Activated CD8-positive, alpha-beta memory T cell treated with anti-CD3 and anti-CD28 coated beads for 1 hour (primary cell): ENCODE data around the gene AGPAT2.
"Not testable (repeated sequence)": the region's sequence is repeated elsewhere in the genome, so short reads cannot be mapped to it uniquely, and the experiment has no call there.

Source experiments
- DNase-seq, 2 donors: peaks; one replicate each; pipeline ENCODE4 v3.0.0-alpha.2; 2020; ENCODE audit warnings: low read depth in 1 of 2; ENCODE audit errors: extremely low read depth in 1 of 2

Gene AGPAT2

DNA sequence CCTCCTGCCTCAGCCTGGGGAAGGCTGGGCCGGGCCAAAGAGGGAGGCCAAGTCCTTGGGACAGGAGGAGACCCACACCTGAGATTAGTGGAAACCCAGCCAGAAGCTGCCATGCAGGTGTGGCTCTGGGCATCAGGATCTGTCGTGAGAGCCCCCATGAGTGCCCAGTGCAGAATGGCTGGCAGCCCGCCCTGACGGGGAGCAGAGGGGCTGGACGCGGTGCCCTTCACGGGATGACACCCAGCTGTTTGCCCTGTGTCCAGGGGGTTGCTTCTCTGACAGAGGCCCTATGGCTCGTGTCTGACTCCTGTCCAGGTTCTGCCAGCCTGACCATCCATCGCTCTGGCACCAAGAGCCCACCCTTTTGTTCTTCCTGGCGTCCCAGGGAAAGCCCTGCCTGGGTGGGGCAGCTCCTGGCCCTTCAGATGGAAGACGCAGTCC lies 33.7 kb upstream of the AGPAT2 start:
- DNase-seq = no peak

DNA sequence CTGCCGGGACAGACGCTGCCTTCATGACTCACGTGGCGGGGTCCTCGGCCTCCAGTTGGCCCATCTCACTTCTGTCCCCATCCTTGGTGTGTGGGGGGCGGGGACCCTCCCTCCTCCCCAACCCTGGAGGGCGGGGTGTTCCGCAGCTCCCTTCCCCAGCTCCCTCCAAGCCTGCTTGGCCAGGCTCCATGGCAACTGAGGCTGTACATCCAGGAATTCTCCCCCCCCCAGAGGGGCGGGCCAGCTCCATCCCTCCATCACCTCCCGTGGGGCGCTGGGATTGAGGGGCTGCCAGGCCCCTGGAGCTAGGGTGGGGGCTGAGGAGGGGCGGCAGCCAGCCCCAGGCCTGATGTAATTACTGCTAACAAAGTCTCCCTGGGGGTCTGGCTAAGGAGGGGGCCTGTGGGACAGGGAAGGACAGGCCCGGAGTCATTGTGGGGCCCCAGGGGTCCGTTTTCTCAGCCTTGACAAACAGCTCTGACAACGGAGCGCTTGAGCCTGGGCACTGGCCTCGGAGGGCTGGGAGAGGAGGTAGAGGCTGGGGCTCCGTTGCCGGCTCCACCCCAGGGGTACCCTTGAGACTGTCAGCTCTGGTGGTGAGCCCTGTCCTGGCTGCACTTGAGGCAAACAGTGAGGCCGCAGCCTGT lies 33.1 kb upstream of the AGPAT2 start:
- no peak for DNase-seq

DNA sequence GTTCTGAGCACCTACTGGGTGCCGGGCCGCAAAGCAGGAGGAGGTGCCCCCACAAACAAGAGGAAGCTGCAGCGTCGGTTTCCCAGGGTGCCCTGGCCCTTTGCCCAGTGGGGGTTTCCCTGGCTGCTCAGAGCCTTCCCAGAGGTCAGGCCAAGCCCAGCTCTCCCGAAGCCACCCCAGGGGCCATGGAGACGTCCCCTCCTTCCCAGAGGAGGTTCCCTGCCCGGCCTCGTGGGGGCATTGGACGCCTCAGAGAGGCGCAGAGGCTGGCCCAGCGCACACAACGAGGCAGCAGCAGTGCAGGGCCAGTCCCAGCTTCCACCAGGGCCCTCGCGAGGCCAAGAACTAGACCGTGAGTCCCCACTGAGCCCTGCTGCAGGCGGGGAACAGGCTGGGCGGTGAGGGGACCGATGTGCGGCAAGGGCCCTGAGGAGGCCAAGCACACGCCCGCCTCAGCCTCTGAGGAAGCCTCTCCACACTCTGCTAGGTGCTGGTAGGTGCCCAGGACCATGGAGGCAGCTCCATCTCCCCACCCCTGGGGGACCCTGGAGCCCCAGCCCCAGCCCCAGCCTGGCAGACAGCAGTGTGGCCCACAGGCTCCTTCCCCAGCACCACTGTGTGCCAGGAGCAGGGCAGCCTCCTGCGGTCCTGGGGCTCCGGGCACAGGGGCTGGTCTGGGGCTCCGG lies 32.1 kb upstream of the AGPAT2 start:
- no peak for DNase-seq

DNA sequence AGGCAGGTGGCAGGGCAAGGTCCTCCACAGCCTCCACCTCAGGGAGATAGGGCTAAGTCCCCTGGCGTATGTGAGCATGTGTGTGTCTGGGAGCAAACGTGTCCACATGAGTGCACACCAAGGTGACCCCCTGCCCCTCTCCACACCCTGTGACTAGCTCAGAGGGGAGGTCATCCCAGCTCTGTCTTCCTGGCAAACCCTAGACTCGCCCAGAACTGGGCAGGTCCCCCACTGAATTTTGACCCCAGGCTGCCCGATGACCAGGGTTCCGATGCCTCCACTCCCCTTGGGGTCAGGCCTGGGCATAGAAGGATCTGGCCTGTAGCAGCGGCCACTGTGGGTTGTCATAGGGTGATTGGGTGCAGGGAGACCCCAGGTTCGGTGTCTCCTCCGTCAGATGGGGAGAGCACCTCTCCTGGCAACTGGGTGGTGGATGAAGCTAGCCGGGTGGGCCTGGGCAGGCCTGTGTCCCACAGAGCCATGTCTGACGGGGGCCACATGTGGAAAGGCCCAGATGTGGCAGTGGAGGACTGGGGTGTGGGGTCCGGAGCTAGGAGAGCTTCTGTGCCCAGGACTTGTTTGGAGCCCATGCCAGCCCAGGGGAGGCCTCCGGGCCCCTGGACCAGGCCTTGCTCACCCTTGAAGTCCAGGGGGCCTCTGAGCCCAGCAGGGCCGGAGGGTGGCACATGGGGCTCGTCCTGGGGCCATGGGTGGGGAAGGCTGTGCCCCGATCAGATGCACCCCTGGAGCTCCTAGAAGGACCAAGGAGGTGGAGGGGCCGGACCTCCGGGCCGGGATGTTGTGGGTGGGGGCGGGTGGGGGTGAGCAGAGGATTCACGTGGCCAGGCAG lies 31.3 kb upstream of the AGPAT2 start:
- DNase-seq = no peak

DNA sequence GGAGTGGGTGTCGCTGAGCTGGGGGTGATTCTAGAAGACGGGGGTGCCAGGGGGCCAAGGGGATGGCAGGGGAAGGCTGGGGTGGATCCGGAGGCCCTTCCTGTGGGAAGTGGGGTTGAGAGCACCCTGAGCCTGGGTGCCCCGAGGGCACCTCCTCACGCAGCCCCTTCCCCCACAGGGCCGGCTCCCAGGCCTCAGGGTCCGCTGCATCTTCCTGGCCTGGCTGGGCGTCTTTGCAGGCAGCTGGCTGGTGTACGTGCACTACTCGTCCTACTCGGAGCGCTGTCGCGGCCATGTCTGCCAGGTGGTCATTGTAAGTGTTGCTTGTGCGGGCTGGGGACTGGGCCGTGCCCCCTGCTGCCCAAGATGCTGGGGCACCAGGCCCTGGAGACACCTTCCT lies 30.1 kb upstream of the AGPAT2 start:
- DNase-seq = no peak

DNA sequence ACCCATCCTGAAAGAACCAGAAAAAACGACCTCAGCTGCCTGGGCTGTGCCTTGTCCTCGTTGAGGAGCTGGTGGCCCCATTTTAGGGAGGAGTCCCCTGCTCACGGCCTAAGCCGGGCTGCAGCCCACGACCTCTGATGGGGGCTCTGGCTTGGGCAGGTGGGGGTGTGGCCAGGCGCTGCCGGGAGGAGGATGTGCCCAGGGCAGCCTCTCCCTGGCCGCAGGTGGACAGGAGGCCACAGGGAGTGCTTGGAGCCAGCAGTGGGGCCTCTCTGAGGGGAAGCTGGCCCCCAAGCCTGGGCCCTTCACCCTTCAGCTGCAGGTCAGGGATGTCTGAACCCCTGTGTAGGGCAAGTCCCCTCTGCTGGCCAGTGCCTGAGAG lies 27.6 kb upstream of the AGPAT2 start:
- no peak for DNase-seq

DNA sequence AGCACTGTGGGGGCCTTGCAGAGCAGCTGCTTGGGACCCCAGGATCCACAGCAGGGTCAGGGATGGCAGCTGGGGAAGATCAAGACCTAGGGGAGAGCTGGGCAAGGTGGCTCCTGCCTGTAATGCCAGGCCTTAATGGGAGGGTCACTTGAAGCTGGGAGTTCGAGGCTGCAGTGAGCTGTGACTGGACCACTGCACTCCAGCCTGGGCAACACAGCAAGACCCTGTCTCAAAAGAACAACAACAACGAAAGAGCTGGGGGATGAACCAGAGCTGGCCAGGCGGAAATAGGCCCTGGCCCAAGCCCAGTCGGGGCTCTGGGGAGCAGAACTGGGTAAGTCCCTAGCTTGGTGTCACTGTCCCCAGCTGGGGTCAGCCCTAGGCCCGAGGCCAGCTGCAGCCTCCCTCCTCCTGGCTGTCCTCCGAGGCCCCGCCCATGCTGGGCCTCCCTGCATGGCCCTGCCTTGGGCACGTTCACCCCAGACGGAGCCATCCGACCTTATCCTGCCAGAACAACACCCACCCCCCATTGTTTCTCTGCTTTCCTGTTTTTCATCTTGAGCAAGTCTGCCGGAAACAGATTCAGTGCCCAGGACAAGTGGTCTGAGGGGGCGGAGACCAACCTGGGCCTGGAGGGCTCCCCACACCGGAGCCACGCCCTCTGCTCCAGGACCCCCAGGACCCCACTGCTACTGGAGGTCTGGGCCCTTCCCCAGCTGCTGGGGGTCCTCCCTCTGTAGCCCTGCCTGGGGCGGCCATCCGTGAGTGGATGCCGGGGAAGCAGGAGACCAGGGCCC lies 27.0 kb upstream of the AGPAT2 start:
- DNase-seq = no peak

DNA sequence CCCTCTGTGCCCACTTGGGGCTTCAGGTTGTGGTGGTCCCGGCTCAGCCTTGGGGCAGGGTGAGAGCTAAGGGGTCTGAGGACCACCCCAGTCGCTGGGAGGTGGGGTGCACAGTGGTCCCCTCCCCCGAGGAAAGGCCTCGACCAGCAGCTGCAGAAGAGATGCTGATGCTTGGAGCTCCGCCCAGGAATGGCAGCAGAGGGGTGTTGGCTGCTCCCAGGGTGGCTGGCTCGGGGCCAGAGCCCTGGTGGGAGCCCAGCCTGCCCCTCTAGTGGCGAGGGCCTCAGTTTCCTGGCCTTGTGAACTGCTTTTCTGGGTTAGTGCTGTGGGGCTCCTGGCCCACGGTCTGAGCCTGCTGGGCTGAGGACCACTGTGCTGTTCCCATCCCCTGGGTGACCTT lies 26.3 kb upstream of the AGPAT2 start:
- DNase-seq = no peak

DNA sequence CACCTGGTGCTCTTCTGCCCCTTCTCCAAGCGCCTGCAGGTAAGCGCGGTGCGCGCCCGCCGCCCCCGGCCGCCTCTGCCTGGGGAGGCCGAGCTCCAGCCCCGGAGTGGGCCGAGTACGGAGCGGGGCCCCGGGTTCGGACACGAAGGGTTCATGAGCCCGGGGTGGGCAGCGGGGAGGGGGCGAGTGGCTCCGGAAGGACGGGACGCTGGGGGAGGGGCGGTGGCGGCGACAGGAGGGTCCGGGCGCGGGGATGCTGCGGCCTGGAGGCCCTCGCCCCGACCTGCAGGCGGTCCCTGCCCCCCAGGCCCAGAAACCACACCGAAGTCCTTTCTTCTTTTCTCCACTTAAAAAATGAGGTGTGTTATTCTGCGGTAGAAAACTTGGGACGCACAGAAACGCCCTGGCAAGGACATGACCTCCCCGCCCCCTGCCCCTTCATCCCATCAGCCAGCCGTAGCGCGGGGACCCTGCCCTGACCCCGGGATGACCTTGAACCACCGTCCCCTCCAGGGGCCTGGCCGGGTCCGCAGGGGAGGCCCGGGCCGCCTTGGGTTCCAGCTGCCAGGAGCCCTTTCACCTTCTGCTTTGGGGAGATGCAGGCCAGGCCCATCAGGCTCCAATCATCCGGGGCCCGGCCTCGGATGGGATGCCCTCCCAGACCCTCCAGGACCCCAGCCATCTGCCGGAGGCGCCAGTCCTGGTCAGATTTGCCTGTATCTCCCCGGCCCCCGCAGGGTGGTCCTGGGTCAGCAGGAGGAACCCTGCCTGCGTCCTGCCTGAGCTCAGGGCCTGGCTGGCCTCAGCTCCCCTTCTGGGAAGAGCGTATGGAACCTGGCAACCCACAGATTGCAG lies 25.7 kb upstream of the AGPAT2 start:
- no peak for DNase-seq

DNA sequence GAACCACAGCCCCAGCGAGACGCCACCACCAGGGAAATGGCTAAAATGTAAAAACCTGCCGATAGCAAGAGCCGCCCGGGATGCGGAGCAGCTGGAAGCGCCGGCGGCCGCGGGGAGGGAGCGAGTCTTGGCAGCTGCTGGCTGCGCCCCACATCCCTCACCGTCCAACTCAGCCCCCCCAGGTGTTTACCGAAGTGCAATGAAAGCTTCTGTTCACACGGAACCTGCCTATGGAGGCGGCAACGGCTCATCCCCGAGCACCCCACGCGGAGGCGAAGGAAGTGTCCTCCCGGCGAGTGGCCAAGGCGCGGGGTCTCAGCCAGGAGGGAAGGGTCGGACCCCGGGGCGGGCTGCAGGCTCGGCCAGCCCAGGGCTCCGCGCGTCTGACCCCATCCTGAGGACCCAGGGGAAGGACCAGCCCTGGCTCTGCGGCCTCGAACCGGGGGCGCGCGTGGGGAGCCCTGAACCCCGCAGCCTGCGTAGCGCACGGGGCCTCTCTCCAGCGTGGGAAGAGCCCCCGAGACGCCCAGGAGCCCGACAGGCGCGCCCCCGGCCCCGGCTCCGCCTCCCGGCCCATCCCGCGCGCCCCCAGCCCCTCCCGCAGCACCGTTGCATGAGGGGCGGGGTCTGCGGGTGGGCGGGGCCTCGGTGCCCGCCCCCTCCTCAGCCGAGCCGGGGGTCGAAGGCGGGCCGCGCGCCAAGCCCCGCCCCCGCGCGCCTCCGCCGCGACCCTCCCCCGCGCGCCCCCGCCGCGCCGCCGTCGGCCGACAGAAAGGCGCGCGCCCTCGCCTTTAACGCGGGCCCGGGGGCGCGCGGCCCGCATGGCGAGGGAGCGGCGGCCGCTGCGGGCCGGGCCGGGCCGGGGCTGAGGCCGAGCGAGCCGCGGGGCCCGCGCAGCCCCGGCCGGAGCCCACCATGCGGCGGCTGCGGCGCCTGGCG lies 24.8 kb upstream of the AGPAT2 start, which contains the start of gene DIPK1B:
TSS of gene DIPK1B (plus strand) at position 822 of the 939 bp plus-strand sequence. CDS start at position 916, 94 bp downstream.
- DNase-seq = no peak

DNA sequence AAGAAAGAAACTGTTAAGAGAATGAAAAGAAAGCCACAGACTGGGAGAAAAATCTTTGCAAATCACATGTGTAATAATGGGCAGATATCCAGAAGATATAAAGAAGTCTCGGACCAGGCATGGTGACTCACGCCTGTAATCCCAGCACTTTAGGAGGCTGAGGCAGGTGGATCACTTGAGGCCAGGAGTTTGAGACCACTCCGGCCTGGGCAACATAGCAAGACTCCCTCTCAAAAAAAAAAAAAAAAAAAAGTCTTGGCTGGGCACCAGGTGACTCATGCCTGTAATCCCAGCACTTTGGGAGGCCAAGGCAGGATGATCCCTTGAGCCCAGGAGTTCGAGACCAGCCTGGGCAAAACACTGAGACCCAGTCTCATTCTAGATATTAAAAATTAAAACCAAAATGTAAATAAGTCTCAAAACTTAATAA lies 24.0 kb upstream of the AGPAT2 start:
- DNase-seq = not testable (repeated sequence)

DNA sequence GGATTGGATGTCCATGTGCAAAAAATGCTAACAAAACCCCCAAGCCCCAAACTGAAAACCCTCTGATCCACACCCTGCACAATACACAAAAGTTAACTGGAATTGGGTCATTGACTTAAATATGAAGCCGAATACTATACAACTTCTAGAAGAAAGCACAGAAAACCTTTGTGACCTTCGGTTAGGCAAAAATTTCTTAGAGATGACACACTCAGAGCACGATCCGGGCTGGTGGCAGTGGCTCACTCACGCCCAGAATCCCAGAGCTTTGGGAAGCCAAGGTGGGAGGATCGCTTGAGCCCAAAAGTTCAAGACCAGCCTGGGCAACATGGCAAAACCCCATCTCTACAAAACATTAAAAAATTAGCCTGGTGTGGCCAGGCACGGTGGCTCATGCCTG lies 23.3 kb upstream of the AGPAT2 start:
- DNase-seq = no peak

DNA sequence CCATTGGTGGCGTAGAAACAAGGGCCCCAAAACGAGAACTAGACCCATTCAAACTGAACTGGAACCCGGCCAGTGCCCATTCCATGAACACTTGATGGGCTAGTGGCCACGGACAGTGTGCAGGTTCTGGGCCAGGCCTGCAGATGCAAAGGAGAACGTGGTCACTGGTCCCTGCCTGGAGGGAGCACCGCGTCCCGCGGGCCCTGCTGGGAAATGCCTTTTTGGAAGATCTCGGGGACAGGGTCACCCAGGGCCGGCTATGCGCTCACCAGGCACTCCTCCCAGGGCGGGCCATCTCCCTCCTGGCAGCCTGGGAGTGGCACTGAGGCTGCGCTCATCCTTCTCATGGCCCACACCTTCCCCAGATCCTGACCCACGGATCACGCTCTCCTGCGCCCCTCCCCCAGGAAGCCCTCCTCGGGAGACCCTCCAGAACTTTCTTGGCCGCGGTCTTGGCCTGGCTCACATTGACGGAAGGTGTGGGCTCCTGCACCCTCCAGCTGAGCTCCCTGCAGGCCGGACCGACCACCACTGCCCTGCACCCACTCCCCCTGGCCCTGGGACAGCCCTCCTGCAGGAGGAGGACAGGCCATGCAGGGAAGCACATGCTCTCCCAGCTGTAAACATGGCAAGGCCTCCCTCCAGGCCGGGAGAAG lies 22.3 kb upstream of the AGPAT2 start:
- DNase-seq = no peak

DNA sequence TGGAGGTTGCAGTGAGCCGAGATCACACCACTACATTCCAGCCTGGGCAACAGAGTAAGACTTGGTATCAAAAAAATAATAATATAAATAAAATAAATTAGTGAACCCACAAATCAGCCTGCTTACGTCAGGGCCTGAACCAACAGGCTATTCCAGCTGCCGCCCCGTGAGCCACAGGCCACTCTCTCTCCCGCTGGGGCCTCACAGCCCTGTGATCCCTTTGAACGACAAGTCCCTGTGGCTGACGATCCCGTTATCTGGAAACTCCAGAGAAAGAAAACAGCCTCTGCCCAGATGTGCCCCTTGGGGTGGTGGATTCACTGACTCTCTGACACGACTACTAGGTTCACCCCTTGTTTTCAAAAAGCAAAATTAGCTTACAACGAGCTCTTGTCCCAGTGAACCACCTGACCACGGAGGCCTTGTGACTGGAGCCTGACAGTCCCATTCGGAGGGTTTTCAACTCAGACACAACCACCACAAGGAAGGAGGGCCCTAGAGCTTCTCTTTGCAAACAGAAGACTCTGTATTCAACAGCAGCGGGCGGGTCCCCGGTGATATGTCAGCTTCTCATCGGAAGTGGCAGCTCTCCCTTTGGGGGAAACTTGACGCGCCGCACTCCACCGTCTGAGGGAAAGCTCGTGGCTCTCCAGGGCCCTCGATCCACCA lies 20.7 kb upstream of the AGPAT2 start:
- DNase-seq = no peak

DNA sequence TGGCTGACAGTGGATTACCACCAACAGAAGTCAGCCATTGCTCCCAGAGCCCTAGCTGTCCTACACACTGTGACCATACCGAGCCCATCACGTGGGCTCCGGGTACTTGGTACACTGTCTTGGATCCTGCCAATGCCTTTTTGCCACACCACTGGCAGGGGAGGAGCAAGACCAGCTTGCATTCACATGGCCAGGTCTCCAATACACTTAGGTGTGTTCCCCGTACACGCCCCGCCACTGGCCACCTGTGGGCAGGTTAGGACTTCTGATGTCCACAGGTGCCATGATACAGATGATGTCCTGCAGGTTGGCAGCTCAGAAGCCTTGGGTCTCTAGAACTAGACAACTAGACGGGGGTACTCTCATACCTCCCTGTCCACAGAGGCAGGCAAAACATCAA lies 19.8 kb upstream of the AGPAT2 start:
- DNase-seq = no peak

DNA sequence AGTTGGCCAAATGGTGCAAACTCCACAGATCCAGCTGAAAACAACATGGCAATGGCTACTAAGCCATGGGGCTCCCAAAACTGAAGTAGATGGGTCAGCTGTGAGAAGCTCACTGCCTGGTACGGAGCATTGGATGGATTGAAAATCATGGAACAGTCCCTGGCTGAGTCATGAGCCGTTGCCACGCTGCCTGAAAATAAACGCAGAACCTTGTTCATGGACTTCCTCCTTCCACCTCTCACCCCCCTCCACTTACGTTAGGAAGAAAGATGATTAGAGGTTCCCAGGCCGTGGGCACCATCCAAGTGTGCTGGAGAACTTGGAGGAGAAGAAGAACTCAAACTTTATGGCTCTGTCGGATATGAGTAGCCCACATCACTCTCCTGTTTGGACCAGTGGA lies 18.3 kb upstream of the AGPAT2 start:
- no peak for DNase-seq

DNA sequence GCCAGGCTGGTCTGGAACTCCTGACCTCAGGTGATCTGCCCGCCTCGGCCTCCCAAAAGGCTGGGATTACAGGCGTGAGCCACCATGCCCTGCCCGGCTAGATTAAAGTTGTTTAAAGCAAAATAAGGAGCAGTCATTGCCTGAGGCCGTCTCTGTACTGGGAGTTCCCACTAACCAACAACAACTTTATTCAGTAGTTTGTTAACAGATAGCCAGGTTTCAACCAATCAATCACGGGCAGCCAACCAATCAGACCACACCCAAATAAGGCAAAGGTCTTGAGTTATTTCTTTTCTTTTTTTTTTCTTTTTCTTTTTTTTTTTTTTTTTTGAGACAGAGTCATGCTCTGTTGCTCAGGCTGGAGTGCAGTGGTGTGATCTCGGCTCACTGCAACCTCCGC lies 17.5 kb upstream of the AGPAT2 start:
- DNase-seq = not testable (repeated sequence)
